GM12872 (cell line): ENCODE measurements around the gene ATXN1L.

ENCODE experiments used
- CTCF ChIP-seq: IDR thresholded peaks from 3 replicates; pipeline ENCODE4 v1.5.1; 2011; ENCODE audit warnings: low read depth, mild to moderate bottlenecking, low read length, moderate library complexity; ENCODE audit not compliant: insufficient read depth

The ATXN1L gene

GRCh38 chr16:71826533-71827017 is 19.2 kb upstream of the ATXN1L start:
- no peak for TF ChIP-seq CTCF

- TF ChIP-seq CTCF = no peak
Observed at GRCh38 chr16:71830359-71830758, 15.4 kb upstream of the ATXN1L start.

GRCh38 chr16:71834291-71834690 is 11.5 kb upstream of the ATXN1L start:
- TF ChIP-seq CTCF = no peak

GRCh38 chr16:71837150-71837549 is 8.6 kb upstream of the ATXN1L start:
- TF ChIP-seq CTCF = no peak

- TF ChIP-seq CTCF = no peak
Observed at GRCh38 chr16:71840052-71840451, 5.7 kb upstream of the ATXN1L start.

- TF ChIP-seq CTCF = no peak
Observed at GRCh38 chr16:71843572-71843971, 2.2 kb upstream of the ATXN1L start.

GRCh38 chr16:71846431-71846830 is 655 bp downstream of the ATXN1L start:
- no peak for TF ChIP-seq CTCF

- no peak for TF ChIP-seq CTCF
Observed at GRCh38 chr16:71847096-71847495, 1.3 kb downstream of the ATXN1L start.
